C4-2B (cell line): ENCODE data around the gene ACER3.
"Not testable (repeated sequence)": the region's sequence is repeated elsewhere in the genome, so short reads cannot be mapped to it uniquely, and the experiment has no call there.

ENCODE experiments used
- H3K27ac ChIP-seq: fragments of 450-650 bp; 2 replicates; pipeline ENCODE4 v1.5.1; 2017
- CTCF ChIP-seq: fragments of 450-650 bp; conservative IDR thresholded peaks from 2 replicates; pipeline ENCODE4 v1.5.1; 2017; ENCODE audit warnings: mild to moderate bottlenecking
- ZFX ChIP-seq: fragments of 450-650 bp; IDR thresholded peaks from 2 replicates; pipeline ENCODE4 v1.6.1; 2017

ACER3 gene

GRCh38 chr11:77042111-77042726 is 181.5 kb downstream of the ACER3 start:
- no peak overlapping the region for H3K27ac ChIP-seq
- TF ChIP-seq ZFX (no peak), CTCF (no peak)

DNA sequence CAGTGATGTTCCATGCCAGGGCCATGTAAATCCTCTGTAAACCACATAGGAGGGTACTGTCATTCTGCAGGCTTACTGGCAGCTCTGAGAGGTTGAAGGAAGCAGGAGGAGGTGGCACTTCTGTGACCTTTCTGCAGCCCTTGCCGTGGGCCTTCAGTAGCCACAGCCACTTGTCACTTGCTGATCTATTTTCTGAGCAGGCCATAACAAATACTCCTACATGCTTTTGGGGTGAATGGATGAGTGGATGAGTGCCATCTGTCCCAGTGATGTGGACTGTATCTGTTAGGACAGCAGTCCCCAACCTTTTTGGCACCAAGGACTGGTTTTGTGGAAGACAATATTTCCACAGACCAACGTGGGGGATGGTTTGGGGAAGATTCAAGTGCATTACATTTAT is 183.6 kb downstream of the ACER3 start:
- TF ChIP-seq ZFX (no peak), CTCF (no peak)
- no peak overlapping the region for H3K27ac ChIP-seq

- no peak for TF ChIP-seq ZFX
- no peak for TF ChIP-seq CTCF
- H3K27ac ChIP-seq = no peak overlapping the region
These were observed 184.2 kb downstream of the ACER3 start for GRCh38 chr11:77044886-77045285.

DNA sequence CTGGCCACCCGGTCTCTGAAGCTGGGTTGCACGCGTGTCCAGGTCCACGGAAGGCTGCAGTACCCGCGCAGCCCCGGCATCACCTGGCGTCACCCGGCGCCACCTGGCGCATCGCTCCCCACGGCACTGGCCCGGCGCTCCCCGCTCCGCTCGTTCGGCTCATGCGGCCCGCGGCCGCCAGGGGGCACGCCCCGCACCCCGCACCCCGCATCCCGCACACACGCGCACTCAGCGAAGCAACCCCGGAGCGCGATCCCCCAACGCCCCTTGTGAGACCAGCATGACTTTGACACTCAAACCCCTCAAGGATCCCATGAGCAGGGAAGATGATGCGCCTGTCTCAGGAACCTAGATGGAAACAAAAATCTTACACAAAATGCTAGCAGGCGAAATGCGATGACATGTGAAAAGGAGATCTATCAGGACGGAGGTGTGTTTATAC is 185.4 kb downstream of the ACER3 start:
- TF ChIP-seq CTCF (peak; percentile 98), ZFX (no peak)

DNA sequence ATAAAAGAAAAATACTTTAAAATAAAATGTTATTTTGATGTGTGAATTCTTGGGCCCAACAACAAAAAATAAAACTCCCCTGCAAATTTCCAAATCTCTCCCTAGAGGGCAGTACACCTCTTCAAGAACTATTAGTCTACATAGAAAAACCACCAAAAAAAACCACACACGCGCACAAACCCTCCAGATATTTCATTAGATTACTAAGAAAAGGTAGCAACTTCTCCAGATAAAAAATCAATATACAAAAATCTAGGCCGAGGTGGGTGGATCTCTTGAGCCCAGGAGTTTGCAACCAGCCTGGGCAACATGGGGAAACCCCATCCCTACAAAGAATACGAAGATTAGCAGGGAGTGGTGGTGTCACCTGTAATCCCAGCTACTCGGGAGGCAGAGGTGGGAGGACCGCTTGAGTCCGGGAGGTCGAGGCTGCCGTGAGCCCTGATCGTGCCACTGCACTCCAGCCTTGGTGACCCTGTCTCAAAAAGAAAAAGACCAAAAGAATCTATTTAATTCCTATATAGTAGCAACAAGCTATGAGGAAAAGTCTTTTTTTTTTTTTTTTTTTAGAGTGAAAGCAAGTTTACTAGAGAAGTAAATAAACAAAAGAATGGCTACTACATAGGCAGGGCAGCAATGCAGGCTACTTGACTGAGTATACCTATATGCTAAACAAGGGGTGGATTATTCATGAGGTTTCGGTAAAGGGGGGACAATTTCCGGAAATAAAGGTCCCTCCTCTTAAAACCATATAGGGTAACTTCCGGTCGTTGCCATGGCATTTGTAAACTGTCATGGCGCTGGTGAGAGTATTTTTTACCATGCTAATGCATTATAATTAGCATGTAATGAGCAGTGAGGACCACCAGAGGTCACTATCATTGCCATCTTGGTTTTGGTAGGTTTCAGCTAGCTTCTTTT is 186.5 kb downstream of the ACER3 start:
- TF ChIP-seq CTCF (peak; percentile 64), ZFX (no peak)
- no peak overlapping the region for H3K27ac ChIP-seq

More for the DNA sequence above, 185.4 kb downstream of the ACER3 start:
- no peak overlapping the region for H3K27ac ChIP-seq

GRCh38 chr11:77047928-77048446 is 187.3 kb downstream of the ACER3 start:
- peak; percentile 8; the same call in 1 of the 2 replicates for TF ChIP-seq CTCF
- not testable (repeated sequence) for H3K27ac ChIP-seq

DNA sequence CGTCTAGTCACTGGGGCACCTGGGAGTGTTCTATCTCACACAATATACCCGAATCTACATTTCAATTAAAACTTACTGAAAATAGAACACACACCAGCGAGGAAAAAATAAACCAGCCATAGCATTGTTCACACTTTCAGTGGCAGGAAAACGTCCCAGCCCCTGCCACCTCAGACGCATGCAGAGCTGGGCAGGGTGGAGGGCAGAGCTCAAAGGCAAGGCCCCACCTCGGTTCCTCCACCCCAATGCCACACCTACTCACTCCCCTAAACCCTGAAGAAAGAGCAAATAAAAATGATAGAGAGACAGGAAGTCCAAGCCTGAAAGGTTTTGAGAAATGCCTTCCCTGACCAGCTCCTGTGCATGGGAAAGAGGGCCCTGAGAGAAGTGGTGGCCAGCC is 188.3 kb downstream of the ACER3 start:
- no peak for TF ChIP-seq CTCF
- TF ChIP-seq ZFX = no peak
- no peak overlapping the region for H3K27ac ChIP-seq
